Hepatocyte (in vitro differentiated cells): ENCODE data around the gene TBCD. TPM values are rescaled to one million over a fixed set of nuclear protein-coding genes. Genes with fewer than 3 reads are reported as not detected.

ENCODE experiments used
- DNase-seq: peaks from one replicate; pipeline ENCODE4 v3.0.0-alpha.2; 2016; ENCODE audit warnings: low spot score
- H2AFZ ChIP-seq: fragments of 200-600 bp; sonication (generic); 2 replicates; pipeline ENCODE4 v1.6.0; 2016; ENCODE audit warnings: antibody characterized with exemption, mild to moderate bottlenecking
- H3K27ac ChIP-seq: fragments of 200-600 bp; sonication (generic); 2 replicates; pipeline ENCODE4 v1.5.1; 2016; ENCODE audit warnings: mild to moderate bottlenecking
- H3K27me3 ChIP-seq: fragments of 200-600 bp; sonication (generic); 2 replicates; pipeline ENCODE4 v1.6.1; 2016
- H3K36me3 ChIP-seq: fragments of 200-600 bp; sonication (generic); replicated peaks from 2 replicates; pipeline ENCODE4 v1.5.1; 2016; ENCODE audit warnings: low read depth; ENCODE audit not compliant: insufficient read depth
- H3K4me1 ChIP-seq: fragments of 200-600 bp; sonication (generic); 2 replicates; pipeline ENCODE4 v1.5.1; 2016; ENCODE audit warnings: mild to moderate bottlenecking, moderate library complexity; ENCODE audit not compliant: insufficient read depth
- H3K4me2 ChIP-seq: fragments of 200-600 bp; sonication (generic); 2 replicates; pipeline ENCODE4 v1.6.0; 2016
- H3K4me3 ChIP-seq: fragments of 200-600 bp; sonication (generic); 2 replicates; pipeline ENCODE4 v1.5.1; 2016; ENCODE audit warnings: mild to moderate bottlenecking
- H3K79me2 ChIP-seq: fragments of 200-600 bp; sonication (generic); 2 replicates; pipeline ENCODE4 v1.6.0; 2017; ENCODE audit warnings: mild to moderate bottlenecking
- H3K9me2 ChIP-seq: fragments of 200-600 bp; sonication (generic); replicated peaks from 2 replicates; pipeline ENCODE4 v1.6.0; 2017; ENCODE audit warnings: mild to moderate bottlenecking; ENCODE audit not compliant: insufficient read depth
- H3K9me3 ChIP-seq: fragments of 200-600 bp; sonication (generic); 2 replicates; pipeline ENCODE4 v1.5.1; 2016; ENCODE audit warnings: low read depth, mild to moderate bottlenecking
- H4K20me1 ChIP-seq: fragments of 200-600 bp; sonication (generic); 2 replicates; pipeline ENCODE4 v1.6.0; 2016; ENCODE audit warnings: mild to moderate bottlenecking; ENCODE audit not compliant: insufficient read depth, poor library complexity, severe bottlenecking
- EZH2 ChIP-seq: fragments of 200-600 bp; sonication (generic); IDR thresholded peaks from 2 replicates; pipeline ENCODE4 v1.6.1; 2016; ENCODE audit warnings: antibody characterized with exemption, mild to moderate bottlenecking, borderline replicate concordance
- EZH2phosphoT487 ChIP-seq: fragments of 200-600 bp; sonication (generic); IDR thresholded peaks from one replicate; pipeline ENCODE4 v1.6.1; 2018; ENCODE audit warnings: antibody characterized with exemption, mild to moderate bottlenecking, low read depth, moderate library complexity; ENCODE audit not compliant: unreplicated experiment, severe bottlenecking
- WGBS: methylation state at CpG from one replicate; pipeline ENCODE4 v1.1.6; 2016; ENCODE audit warnings: low lambda C conversion rate; ENCODE audit errors: missing lambda C conversion rate; 5-methylcytosine and 5-hydroxymethylcytosine counted together
- polyA plus RNA-seq: library from polyadenylated mRNA; unstranded; fragments of >200 nt; fragmentation: Nextera tagmentation; extraction: Ambion mirVana; gene quantifications from 2 replicates; pipeline ENCODE4 v1.2.1, GENCODE V29; 2016
- total RNA-seq: library from RNA; depleted of rRNA; stranded (reverse); fragments of >200 nt; gene quantifications from 2 replicates; pipeline ENCODE4 v1.2.3, GENCODE V29; 2014
- TF ChIP-seq, protein P1 (sequence below): fragments of 200-600 bp; sonication (generic); IDR thresholded peaks from 2 replicates; pipeline ENCODE4 v1.5.1; 2016; ENCODE audit warnings: antibody characterized with exemption, mild to moderate bottlenecking; ENCODE audit not compliant: poor library complexity

TBCD gene
- total and polyA plus RNA-seq, 2 experiments from 2014 or later: 24.5 to 41.5 TPM

DNA sequence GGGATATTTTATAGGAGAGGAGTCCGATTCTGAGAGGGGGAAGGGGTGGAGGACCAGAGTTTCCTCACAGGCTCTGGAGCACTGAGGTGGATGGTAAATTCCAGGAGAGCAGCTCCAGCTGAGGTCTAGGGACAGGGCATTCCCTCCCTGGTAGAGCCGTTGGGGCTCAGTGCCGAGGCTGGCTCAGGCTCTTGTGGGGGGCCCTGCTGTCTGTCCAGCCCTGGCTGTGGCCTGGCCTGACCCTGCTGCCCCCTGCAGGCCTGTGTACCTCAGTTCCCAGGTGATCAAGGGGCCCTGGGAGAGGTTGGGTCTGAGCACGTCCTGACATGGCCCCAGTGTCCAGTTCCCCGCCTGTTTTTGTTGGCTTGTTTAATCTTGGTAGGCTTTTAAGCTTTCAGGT, 71.1 kb downstream of the TBCD start:
- H3K36me3 ChIP-seq: no peaks in the 10 kb centered on the region
- no peaks in the 10 kb centered on the region for H4K20me1 ChIP-seq
- H3K4me3 ChIP-seq: no peak overlapping the region
- H3K9me2 ChIP-seq: no peaks in the 10 kb centered on the region
- no peak overlapping the region for H3K4me2 ChIP-seq
- no peaks in the 10 kb centered on the region for H3K4me1 ChIP-seq
- H3K9me3 ChIP-seq: peaks cover 10% of the 10 kb centered on the region
- no peak for DNase-seq
- H2AFZ ChIP-seq: no peak overlapping the region
- WGBS: 86% methylated on average over 5 of the region's 5 CpGs
- no peaks in the 10 kb centered on the region for H3K27me3 ChIP-seq
- H3K79me2 ChIP-seq: no peaks in the 10 kb centered on the region
- TF ChIP-seq EZH2phosphoT487 (no peak), EZH2 (no peak)
- TF ChIP-seq, protein P1, sequence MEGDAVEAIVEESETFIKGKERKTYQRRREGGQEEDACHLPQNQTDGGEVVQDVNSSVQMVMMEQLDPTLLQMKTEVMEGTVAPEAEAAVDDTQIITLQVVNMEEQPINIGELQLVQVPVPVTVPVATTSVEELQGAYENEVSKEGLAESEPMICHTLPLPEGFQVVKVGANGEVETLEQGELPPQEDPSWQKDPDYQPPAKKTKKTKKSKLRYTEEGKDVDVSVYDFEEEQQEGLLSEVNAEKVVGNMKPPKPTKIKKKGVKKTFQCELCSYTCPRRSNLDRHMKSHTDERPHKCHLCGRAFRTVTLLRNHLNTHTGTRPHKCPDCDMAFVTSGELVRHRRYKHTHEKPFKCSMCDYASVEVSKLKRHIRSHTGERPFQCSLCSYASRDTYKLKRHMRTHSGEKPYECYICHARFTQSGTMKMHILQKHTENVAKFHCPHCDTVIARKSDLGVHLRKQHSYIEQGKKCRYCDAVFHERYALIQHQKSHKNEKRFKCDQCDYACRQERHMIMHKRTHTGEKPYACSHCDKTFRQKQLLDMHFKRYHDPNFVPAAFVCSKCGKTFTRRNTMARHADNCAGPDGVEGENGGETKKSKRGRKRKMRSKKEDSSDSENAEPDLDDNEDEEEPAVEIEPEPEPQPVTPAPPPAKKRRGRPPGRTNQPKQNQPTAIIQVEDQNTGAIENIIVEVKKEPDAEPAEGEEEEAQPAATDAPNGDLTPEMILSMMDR: no peak
- H3K27ac ChIP-seq: no peak overlapping the region

DNA sequence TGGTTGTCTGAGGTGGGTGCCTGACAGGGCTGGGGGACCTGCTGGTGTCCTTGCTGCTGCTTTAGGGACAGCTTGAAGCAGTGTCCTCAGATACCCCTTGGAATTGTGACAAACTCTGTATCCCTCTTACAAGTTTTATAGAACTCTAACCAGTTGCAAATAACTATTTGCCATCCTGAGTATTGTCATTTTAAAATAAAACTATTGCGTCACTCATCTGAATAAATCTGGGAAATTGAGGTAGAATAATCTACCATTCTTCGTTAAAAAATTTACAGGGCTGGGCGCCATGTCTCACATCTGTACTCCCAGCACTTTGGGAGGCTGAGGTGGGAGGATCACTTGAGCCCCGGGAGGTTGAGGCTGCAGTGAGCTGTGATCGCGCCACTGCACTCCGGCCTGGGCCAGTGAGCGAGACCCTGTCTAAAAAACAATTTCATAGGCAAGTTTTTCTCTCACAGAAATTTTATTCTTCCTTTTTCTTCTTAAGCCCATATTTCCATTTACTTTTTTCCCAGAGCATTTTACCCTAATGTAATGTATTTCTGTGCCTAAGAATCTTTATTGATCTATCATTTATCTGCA, 73.8 kb downstream of the TBCD start:
- Histone ChIP-seq H3K27me3 (no peaks in the 10 kb centered on the region), H3K27ac (no peak overlapping the region), H4K20me1 (no peaks in the 10 kb centered on the region), H2AFZ (no peak overlapping the region), H3K79me2 (no peaks in the 10 kb centered on the region), H3K4me3 (no peak overlapping the region), H3K36me3 (no peaks in the 10 kb centered on the region), H3K9me2 (no peaks in the 10 kb centered on the region), H3K4me2 (no peak overlapping the region), H3K9me3 (peaks cover 3% of the 10 kb centered on the region), H3K4me1 (no peaks in the 10 kb centered on the region)
- DNase-seq: no peak
- TF ChIP-seq EZH2phosphoT487 (no peak), EZH2 (no peak)
- TF ChIP-seq, protein P1: no peak
- 98% methylated on average over 8 of the region's 8 CpGs for WGBS

DNA sequence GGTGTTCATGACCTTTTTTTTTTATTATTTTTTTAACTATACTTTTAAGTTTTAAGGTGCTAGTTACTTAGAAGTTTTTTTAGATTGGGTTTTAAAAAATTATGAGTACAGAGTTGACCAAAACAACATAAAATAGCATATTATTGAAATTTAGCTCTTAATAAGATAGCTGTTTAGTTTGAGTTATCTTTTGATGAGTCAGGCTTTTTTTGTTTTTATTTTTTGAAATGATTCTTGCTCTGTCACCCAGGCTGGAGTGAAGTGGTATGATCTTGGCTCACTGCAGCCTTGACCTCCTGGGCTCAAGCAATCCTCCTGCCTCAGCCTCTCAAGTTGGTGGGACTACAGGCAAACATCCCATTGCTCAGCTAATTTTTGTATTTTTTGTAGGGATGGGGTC, 74.3 kb downstream of the TBCD start:
- Histone ChIP-seq H3K9me2 (no peaks in the 10 kb centered on the region), H3K27ac (no peak overlapping the region), H3K4me3 (no peak overlapping the region), H3K27me3 (no peaks in the 10 kb centered on the region), H3K9me3 (no peaks in the 10 kb centered on the region), H3K36me3 (no peaks in the 10 kb centered on the region), H3K79me2 (no peaks in the 10 kb centered on the region), H3K4me2 (no peak overlapping the region), H4K20me1 (no peaks in the 10 kb centered on the region), H3K4me1 (no peaks in the 10 kb centered on the region), H2AFZ (no peak overlapping the region)
- no peak for TF ChIP-seq EZH2phosphoT487
- TF ChIP-seq, protein P1: no peak
- no peak for TF ChIP-seq EZH2
- no peak for DNase-seq

DNA sequence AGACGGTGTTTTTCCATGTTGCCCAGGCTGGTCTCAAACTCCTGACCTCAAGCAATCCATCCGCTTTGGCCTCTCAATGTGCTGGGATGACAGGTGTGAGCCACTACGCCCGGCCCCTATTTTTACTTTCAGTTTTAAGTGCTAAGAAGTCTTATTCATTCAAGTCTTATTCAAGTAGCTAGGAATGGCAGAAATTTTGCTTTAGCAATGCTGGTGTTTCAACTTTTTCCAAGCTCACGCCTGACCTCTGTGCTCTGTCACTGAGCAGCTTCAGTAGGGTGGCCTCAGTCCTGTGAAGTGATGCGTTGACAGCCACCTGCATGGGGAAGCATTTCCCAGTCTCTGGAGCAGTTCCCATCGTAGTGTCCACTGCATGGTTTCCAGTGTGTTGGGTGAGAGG, 75.1 kb downstream of the TBCD start:
- Histone ChIP-seq H3K36me3 (no peaks in the 10 kb centered on the region), H3K9me2 (no peaks in the 10 kb centered on the region)
- WGBS: 92% methylated on average over 7 of the region's 7 CpGs

More for the DNA sequence above, 75.1 kb downstream of the TBCD start:
- no peak overlapping the region for H3K4me2 ChIP-seq
- no peaks in the 10 kb centered on the region for H3K4me1 ChIP-seq
- no peak for TF ChIP-seq EZH2
- TF ChIP-seq, protein P1: no peak
- TF ChIP-seq EZH2phosphoT487: no peak
- H2AFZ ChIP-seq: no peak overlapping the region
- H3K4me3 ChIP-seq: no peak overlapping the region
- no peak for DNase-seq
- H4K20me1 ChIP-seq: no peaks in the 10 kb centered on the region
- no peak overlapping the region for H3K27ac ChIP-seq
- no peaks in the 10 kb centered on the region for H3K9me3 ChIP-seq
- no peaks in the 10 kb centered on the region for H3K79me2 ChIP-seq
- H3K27me3 ChIP-seq: no peaks in the 10 kb centered on the region
